Measurements from ENCODE around the gene C1orf105. TPM values are rescaled to one million over a fixed set of nuclear protein-coding genes. Genes with fewer than 3 reads are reported as not detected.

C1orf105 gene
- total and polyA plus RNA-seq, 8 donors = 0.27 TPM; not detected in 7

DNA sequence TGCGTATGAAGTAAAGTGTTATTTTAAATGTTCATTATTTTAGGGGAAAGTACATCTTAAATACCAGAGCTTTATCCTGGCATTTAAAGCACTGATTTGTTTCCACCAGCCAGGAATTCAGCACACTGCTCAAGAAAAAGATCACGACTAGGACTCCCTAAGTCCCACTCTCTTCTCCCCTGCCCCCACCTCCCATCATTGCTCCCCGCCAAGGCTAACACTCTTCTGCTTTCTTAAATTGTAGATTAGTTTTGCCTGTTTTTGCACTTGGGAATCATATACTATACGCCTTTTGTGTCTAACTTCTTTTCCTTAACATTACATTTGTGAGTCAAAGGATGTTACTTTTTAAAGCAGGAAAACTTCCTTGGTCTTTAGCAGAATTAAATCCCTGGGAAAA is 37.5 kb upstream of the C1orf105 start:
- Histone ChIP-seq H3K27me3 (no peaks in the 10 kb centered on the region), H3K4me3 (no peak overlapping the region), H3K36me3 (no peaks in the 10 kb centered on the region), H3K9me3 (no peaks in the 10 kb centered on the region), H3K27ac (peak overlapping the region in 1 of 2 donors; percentile 35), H3K4me1 (peaks cover 0 to 7% of the 10 kb centered on the region in 2 donors)
- no peak for TF ChIP-seq CTCF (IDR thresholded peaks at IDR 0.05)
- DNase-seq = no peak
- intact Hi-C loops (cut with DNase I) = no loop called here
- ATAC-seq = no peak

- Histone ChIP-seq H3K4me1 (peaks cover 0 to 7% of the 10 kb centered on the region in 2 donors), H3K36me3 (no peaks in the 10 kb centered on the region), H3K9me3 (no peaks in the 10 kb centered on the region), H3K4me3 (no peak overlapping the region), H3K27me3 (no peaks in the 10 kb centered on the region), H3K27ac (peak overlapping the region in 1 of 2 donors; percentile 35)
- ATAC-seq (peak; percentile 21), DNase-seq (no peak)
- no peak for TF ChIP-seq CTCF (IDR thresholded peaks at IDR 0.05)
- intact Hi-C loops (cut with DNase I) = no loop called here
Observed at GRCh38 chr1:172383536-172383935, 36.9 kb upstream of the C1orf105 start.

GRCh38 chr1:172384656-172385055 is 35.8 kb upstream of the C1orf105 start:
- intact Hi-C loops (cut with DNase I) = no loop called here
- DNase-seq = no peak
- Histone ChIP-seq H3K9me3 (no peaks in the 10 kb centered on the region), H3K27me3 (no peaks in the 10 kb centered on the region), H3K36me3 (no peaks in the 10 kb centered on the region), H3K4me1 (peaks cover 0 to 7% of the 10 kb centered on the region in 2 donors), H3K27ac (no peak overlapping the region), H3K4me3 (no peak overlapping the region)
- ATAC-seq = no peak
- TF ChIP-seq CTCF (IDR thresholded peaks at IDR 0.05) = no peak

GRCh38 chr1:172386046-172386445 is 34.4 kb upstream of the C1orf105 start:
- Histone ChIP-seq H3K9me3 (no peaks in the 10 kb centered on the region), H3K27me3 (no peaks in the 10 kb centered on the region), H3K4me3 (no peak overlapping the region), H3K27ac (no peak overlapping the region), H3K4me1 (peaks cover 0 to 1% of the 10 kb centered on the region in 2 donors), H3K36me3 (no peaks in the 10 kb centered on the region)
- no peak for DNase-seq
- no peak for TF ChIP-seq CTCF (IDR thresholded peaks at IDR 0.05)
- intact Hi-C loops (cut with DNase I) = no loop called here
- no peak for ATAC-seq

DNA sequence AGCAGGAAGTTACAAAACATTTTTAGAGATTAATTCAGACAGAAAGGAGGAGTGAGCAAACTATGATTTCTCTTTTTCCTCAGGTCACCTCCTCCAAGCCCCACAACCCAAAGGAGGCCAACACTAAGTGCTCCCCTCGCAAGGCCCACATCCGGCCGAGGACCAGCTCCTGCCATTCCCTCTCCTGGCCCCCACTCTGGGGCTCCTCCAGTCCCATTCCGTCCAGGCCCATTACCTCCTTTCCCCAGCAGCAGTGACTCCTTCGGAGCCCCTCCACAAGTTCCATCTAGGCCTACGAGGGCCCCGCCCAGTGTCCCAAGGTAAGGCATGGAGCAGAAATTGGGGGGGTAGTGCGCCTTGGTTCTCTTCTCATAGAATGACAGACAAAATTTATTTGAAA is 32.0 kb upstream of the C1orf105 start:
- no peak for TF ChIP-seq CTCF (IDR thresholded peaks at IDR 0.05)
- intact Hi-C loops (cut with DNase I) = no loop called here
- H3K36me3 ChIP-seq = no peaks in the 10 kb centered on the region
- no peak overlapping the region for H3K4me3 ChIP-seq
- no peaks in the 10 kb centered on the region for H3K27me3 ChIP-seq
- H3K9me3 ChIP-seq = no peaks in the 10 kb centered on the region
- no peak for DNase-seq
- no peak for ATAC-seq
- peaks cover 0 to under 1% of the 10 kb centered on the region in 2 donors for H3K4me1 ChIP-seq
- no peak overlapping the region for H3K27ac ChIP-seq
